SJSA1 (cell line): Measurements from ENCODE around the gene ASXL3. TPM values are rescaled to one million over a fixed set of nuclear protein-coding genes. Genes with fewer than 3 reads are reported as not detected.

Experiments
- total RNA-seq: library from RNA; depleted of rRNA; stranded (reverse); fragments of >200 nt; shearing (Covaris generic); gene quantifications from 2 replicates; pipeline ENCODE4 v1.2.3, GENCODE V29; 2014; rRNA removed

ASXL3 gene
- total RNA-seq, 1 experiment from 2014 or later: not detected

Other genes with a start within 250 kb of the ASXL3 start
- not detected in 2 replicates for gene CCDC178, start 137.5 kb upstream of the ASXL3 start, total RNA-seq